DMS79 treated with DMSO at 0.1 percent for 48 hours (cell line): ENCODE results near the gene SLC2A4RG.

Source experiments
- DNase-seq: peaks from one replicate; lab custom pipeline; 2025; lab: John Stamatoyannopoulos, UW

SLC2A4RG gene

DNA sequence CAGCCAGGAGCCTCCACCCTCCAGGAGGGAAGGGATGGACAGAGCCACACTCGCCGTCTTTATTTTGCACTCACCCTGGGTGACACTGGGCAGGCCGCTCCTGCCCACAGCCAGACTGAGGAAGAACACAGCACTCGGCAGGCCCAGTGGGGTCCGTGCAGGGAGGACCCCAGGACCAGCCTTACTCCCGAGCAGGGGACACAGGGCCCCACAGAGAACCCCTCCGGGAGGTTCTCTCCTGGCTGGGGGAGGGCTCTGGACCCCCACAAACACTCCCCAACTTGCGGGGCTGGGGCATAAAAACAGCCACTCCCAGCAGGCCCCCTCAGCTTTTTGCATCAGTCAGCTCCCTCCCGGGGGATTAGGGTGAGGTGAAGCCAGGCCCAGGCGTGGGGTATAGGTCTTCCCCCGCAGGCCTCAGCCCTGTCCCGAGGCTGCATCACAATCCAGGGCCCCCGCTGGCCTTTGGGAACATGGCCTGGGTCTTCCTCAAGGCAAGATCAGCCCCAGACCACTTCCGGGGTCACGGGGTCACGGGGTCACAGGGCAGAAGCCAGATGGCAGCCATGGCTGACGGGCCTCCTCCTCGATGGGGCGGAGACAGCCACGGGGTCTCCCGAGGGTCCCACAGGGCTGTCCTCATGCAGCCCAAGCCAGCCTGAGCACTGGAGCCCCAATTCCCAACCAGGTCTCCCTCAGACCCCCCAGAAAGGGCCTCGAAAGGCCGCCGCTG, 39.9 kb upstream of the SLC2A4RG start:
- DNase-seq = no peak

- no peak for DNase-seq
Measured at GRCh38 chr20:63700199-63701050, 39.2 kb upstream of the SLC2A4RG start.

- no peak for DNase-seq
Measured at GRCh38 chr20:63701051-63701328, 38.6 kb upstream of the SLC2A4RG start.

GRCh38 chr20:63701329-63702035, 38.1 kb upstream of the SLC2A4RG start:
- no peak for DNase-seq

GRCh38 chr20:63702036-63702665, 37.4 kb upstream of the SLC2A4RG start:
- DNase-seq = no peak

DNA sequence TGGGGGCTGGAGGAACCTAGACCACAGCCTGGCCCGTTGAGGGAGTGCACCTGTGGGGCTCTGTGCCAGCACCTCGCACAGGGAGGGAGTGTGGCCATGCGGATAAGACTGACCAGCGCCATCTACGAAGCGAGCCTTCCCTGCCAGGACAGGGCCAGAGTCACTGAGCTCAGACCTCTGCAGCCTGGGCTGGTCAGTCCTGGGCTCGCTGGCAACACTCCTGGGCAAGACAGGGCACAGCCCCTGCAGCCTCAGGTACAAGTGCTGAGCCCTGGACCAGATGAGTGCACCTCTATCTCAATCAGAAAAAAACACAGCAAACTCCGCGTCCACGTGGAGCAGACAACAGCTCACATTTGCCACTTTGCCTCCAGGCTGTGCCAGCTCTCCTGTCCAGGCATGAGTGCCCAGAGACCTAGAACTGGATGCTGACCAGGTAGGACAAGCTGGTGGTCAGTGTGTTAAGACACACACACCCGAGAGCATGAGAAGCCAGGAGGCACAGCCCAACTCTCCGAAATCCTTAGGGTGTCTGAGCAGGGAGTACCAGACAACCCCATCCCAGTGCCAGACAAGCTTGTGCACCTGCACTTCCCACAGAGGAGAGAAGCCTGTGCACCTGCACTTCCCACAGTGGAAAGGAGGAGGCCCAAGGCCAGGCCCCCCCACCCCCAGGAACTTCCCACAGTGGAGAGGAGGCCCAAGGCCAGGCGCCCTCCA, 36.7 kb upstream of the SLC2A4RG start:
- no peak for DNase-seq

DNA sequence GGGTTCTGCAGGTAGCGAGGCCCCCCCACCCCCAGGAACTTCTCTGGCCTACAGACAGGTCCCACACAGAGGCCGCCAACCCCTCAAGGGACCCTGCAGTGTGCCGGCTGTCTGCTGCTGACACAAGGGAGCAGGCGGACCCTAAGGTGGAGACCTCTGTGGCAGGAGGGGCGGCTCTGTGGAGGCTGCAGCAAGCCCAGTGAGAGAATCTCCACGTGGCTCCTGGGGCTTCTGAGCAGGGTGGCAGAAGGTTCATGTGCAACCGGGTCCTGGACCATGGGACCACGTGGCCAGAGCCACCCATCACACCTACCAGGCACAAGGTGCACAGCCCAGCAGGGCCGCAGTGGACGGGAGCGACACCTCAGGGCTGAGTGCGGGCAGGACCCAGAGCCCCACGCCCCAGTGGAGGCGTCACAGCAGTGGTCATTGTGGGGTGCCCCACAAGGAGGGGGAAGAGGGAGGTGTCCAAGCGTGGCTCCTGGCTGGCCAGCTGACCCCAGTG, 36.1 kb upstream of the SLC2A4RG start:
- no peak for DNase-seq

- DNase-seq = no peak
Measured at GRCh38 chr20:63703976-63704748, 35.4 kb upstream of the SLC2A4RG start.

- no peak for DNase-seq
Measured at GRCh38 chr20:63704749-63705117, 34.8 kb upstream of the SLC2A4RG start.

GRCh38 chr20:63705232-63706026, 34.1 kb upstream of the SLC2A4RG start:
- DNase-seq = no peak

GRCh38 chr20:63706027-63706695, 33.4 kb upstream of the SLC2A4RG start:
- DNase-seq = no peak

- peak; percentile 43 for DNase-seq
Measured at GRCh38 chr20:63706852-63707557, 32.6 kb upstream of the SLC2A4RG start.

DNA sequence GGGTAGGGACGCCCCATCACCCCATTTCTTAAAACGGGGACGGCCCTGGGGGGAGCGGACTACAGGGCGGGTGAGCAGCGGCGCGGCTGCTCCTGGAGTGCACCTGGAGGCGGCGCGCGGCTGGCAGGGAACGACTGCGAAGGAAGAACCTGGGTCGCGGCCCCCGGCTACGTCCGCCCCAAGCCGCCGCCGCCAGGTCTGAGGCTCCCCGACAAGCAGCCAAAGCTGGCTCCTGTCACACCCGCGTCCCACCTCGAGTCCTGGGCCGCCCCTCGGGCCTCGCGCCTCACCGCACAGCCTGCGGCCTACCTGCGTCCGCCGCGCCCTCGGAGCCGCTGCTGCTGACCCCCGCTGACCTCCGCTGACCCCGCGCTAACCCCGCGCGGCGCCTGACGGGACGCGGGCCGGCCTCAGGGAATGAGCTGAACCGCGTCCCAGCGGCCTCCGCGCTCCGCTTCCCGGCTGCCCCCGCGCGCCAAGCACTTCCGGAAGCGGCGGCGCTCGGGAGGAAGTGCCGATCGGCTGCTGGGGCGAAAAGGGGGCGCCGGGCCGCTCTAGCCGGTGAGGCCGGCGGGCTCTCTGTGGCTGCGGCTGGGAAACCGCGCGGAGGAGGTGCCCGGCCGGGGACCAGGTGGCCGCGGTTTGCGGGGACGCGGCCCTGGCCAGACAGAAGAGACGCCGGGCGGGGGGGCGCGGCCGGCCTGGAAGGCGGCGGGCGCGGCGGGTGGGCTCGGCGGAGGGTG, 31.8 kb upstream of the SLC2A4RG start, which contains the start of the genes ARFRP1 and ZGPAT:
Gene ARFRP1 (minus strand): TSS at position 419 of the 743 bp plus-strand sequence. CDS start 885 bp downstream, outside the sequence.
Gene ZGPAT (plus strand): TSS at position 482 of the 743 bp plus-strand sequence. CDS start 542 bp downstream, outside the sequence.
- peak; percentile 83 for DNase-seq

DNA sequence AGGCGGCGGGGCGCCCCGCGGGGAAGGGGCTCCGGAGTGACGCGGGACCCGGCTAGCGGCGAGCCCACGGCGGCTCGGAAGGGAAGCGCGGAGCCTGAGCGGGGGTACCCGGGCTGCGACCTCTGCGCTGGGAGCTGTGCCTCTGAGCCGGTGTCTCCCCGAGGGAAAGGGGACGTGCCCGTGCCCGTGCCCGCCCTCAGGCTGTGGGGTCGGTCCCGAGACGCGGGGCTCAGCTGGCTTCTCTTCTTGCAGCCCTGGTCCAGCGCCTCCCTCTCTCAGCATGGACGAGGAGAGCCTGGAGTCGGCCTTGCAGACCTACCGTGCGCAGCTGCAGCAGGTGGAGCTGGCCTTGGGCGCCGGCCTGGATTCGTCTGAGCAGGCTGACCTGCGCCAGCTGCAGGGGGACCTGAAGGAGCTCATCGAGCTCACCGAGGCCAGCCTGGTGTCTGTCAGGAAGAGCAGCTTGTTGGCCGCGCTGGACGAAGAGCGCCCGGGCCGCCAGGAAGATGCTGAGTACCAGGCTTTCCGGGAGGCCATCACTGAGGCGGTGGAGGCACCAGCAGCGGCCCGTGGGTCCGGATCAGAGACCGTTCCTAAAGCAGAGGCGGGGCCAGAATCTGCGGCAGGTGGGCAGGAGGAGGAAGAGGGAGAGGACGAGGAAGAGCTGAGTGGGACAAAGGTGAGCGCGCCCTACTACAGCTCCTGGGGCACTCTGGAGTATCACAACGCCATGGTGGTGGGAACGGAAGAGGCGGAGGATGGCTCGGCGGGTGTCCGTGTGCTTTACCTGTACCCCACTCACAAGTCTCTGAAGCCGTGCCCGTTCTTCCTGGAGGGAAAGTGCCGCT, 31.1 kb upstream of the SLC2A4RG start:
- no peak for DNase-seq

DNA sequence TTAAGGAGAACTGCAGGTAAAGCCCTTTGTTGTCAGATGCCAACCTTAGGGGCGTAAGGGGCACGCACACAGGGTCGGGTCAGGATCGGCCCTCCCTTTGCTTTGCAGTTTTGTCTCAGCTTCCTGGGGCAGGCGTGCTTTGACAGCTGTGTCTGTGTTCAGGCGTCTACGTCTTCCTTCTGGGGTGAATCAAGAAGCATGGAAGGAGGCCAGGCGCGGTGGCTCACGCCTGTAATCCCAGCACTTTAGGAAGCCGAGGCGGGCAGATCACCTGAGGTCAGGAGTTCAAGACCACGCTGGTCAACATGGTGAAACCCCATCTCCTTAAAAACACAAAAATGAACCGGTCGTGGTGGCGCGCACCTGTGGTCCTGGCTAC, 30.4 kb upstream of the SLC2A4RG start:
- no peak for DNase-seq

GRCh38 chr20:63711085-63711645, 28.4 kb upstream of the SLC2A4RG start:
- DNase-seq = no peak

GRCh38 chr20:63712191-63712590, 27.4 kb upstream of the SLC2A4RG start:
- DNase-seq = no peak
